Thyroid gland (tissue), 4 donors: ENCODE measurements around the gene DNAH9.

ENCODE experiments used
- POLR2A ChIP-seq, 2 donors: fragments of 450-650 bp; IDR thresholded peaks; one replicate each; pipeline ENCODE4 v1.6.1; 2017; ENCODE audit warnings: antibody characterized with exemption in 2 of 2, mild to moderate bottlenecking in 2 of 2, moderate library complexity in 1 of 2
- TF ChIP-seq, protein P1 (sequence below), 6 experiments: fragments of 200-600 bp in 3 of 6; fragments of 450-650 bp in 3 of 6; sonication (generic) in 3 of 6; IDR thresholded peaks; one replicate each; pipeline ENCODE4 v1.5.1; 2016 to 2019; ENCODE audit warnings: antibody characterized with exemption in 6 of 6, mild to moderate bottlenecking in 2 of 6, inconsistent platforms in 1 of 6, moderate library complexity in 1 of 6

- TF ChIP-seq, protein P1, sequence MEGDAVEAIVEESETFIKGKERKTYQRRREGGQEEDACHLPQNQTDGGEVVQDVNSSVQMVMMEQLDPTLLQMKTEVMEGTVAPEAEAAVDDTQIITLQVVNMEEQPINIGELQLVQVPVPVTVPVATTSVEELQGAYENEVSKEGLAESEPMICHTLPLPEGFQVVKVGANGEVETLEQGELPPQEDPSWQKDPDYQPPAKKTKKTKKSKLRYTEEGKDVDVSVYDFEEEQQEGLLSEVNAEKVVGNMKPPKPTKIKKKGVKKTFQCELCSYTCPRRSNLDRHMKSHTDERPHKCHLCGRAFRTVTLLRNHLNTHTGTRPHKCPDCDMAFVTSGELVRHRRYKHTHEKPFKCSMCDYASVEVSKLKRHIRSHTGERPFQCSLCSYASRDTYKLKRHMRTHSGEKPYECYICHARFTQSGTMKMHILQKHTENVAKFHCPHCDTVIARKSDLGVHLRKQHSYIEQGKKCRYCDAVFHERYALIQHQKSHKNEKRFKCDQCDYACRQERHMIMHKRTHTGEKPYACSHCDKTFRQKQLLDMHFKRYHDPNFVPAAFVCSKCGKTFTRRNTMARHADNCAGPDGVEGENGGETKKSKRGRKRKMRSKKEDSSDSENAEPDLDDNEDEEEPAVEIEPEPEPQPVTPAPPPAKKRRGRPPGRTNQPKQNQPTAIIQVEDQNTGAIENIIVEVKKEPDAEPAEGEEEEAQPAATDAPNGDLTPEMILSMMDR (IDR thresholded peaks at IDR 0.05), result no peak
- no peak for TF ChIP-seq POLR2A (IDR thresholded peaks at IDR 0.05)
Measured at GRCh38 chr17:11641521-11642275, 43.4 kb downstream of the DNAH9 start.
